Sigmoid colon (tissue), 7 donors: ENCODE results near the gene TPRA1. TPM values are rescaled to one million over a fixed set of nuclear protein-coding genes. Genes with fewer than 3 reads are reported as not detected.

Experiments
- DNase-seq: peaks from one replicate; pipeline ENCODE4 v3.0.0-alpha.2; 2019
- H3K27ac ChIP-seq, 4 donors: fragments of 200-600 bp; sonication (generic); one replicate each; pipeline ENCODE4 v1.5.1; 2016 to 2019; ENCODE audit warnings: mild to moderate bottlenecking in 1 of 4
- H3K27me3 ChIP-seq, 3 donors: fragments of 200-600 bp; sonication (generic); one replicate each; pipeline ENCODE4 v1.5.1; 2019; ENCODE audit warnings: mild to moderate bottlenecking in 1 of 3
- H3K36me3 ChIP-seq, 4 donors: fragments of 200-600 bp; sonication (generic); one replicate each; pipeline ENCODE4 v1.5.1; 2016 to 2019
- H3K4me1 ChIP-seq, 4 donors: fragments of 200-600 bp; sonication (generic); one replicate each; pipeline ENCODE4 v1.5.1; 2017 to 2019
- H3K4me3 ChIP-seq, 4 donors: fragments of 200-600 bp; sonication (generic); one replicate each; pipeline ENCODE4 v1.5.1; 2017 to 2019; ENCODE audit warnings: mild to moderate bottlenecking in 2 of 4, moderate library complexity in 1 of 4
- H3K9me3 ChIP-seq, 4 donors: fragments of 200-600 bp in 3 of 4; sonication (generic) in 3 of 4; one replicate each; pipeline versions ENCODE4 v1.5.1 to v1.6.1; 2013 to 2019
- CTCF ChIP-seq, 4 experiments: fragments of 450-650 bp in 3 of 4; fragments of 200-600 bp in 1 of 4; IDR thresholded peaks; one replicate each; pipeline ENCODE4 v1.5.1; 2016 to 2019; ENCODE audit warnings: antibody characterized with exemption in 4 of 4, mild to moderate bottlenecking in 3 of 4, moderate library complexity in 2 of 4
- EP300 ChIP-seq, 4 donors: sonication (generic); formaldehyde crosslinking; IDR thresholded peaks; one replicate each; pipeline ENCODE4 v1.6.1; 2017; ENCODE audit warnings: antibody characterized with exemption in 4 of 4
- POLR2A ChIP-seq, 2 donors: fragments of 450-650 bp; IDR thresholded peaks; one replicate each; pipeline ENCODE4 v1.6.1; 2016; ENCODE audit warnings: antibody characterized with exemption in 2 of 2, mild to moderate bottlenecking in 2 of 2, moderate library complexity in 2 of 2
- POLR2AphosphoS5 ChIP-seq, 4 donors: sonication (generic); formaldehyde crosslinking; IDR thresholded peaks; one replicate each; pipeline ENCODE4 v1.6.1; 2017; ENCODE audit warnings: antibody characterized with exemption in 4 of 4
- WGBS, 2 donors: extraction: QIAGEN DNeasy Blood & Tissue Kit; methylation state at CpG; one replicate each; pipeline ENCODE4 v1.1.7; 2013; 5-methylcytosine and 5-hydroxymethylcytosine counted together
- intact Hi-C: fragments of 100-400 bp; cut with DNase I; formaldehyde crosslinking; loops from one replicate; pipeline ENCODE4 v1.15.1; 2023
- polyA plus RNA-seq, 3 donors: library from polyadenylated mRNA; stranded (reverse); fragments of 200-250 nt; gene quantifications; one replicate each; pipeline ENCODE4 v1.2.3, GENCODE V29; 2013
- total RNA-seq, 4 donors: library from RNA; depleted of rRNA; stranded (reverse); fragments of >200 nt; gene quantifications; one replicate each; pipeline ENCODE4 v1.1.0, GENCODE V29; 2016
- donor health status: healthy with polysubstance abuse.
- donor health status: Bipolar disorder and iron deficiency.
- donor health status: healthy.

Gene TPRA1
- total and polyA plus RNA-seq, 7 donors, result 7.2 to 33.2 (median 28.5) TPM

GRCh38 chr3:127618891-127619290 lies 28.4 kb upstream of the TPRA1 start:
- Histone ChIP-seq H3K36me3 (peaks cover 0 to 31% (median 0%) of the 10 kb centered on the region in 4 donors), H3K27me3 (no peaks in the 10 kb centered on the region), H3K4me1 (no peaks in the 10 kb centered on the region), H3K27ac (no peak overlapping the region), H3K4me3 (no peak overlapping the region), H3K9me3 (no peaks in the 10 kb centered on the region)
- TF ChIP-seq POLR2AphosphoS5 (IDR thresholded peaks at IDR 0.05) (no peak), CTCF (IDR thresholded peaks at IDR 0.05) (no peak), EP300 (IDR thresholded peaks at IDR 0.05) (no peak)
- 95 to 96% methylated on average over 11 of the region's 11 CpGs for WGBS, 2 donors
- intact Hi-C loops, result no loop called here
- DNase-seq, result no peak

GRCh38 chr3:127616836-127617605 lies 26.5 kb upstream of the TPRA1 start:
- no peaks in the 10 kb centered on the region for H3K9me3 ChIP-seq
- DNase-seq, result no peak
- peaks cover 0 to 29% (median 0%) of the 10 kb centered on the region in 4 donors for H3K36me3 ChIP-seq
- no peaks in the 10 kb centered on the region for H3K4me1 ChIP-seq
- H3K4me3 ChIP-seq, result no peak overlapping the region
- no peak for TF ChIP-seq CTCF (IDR thresholded peaks at IDR 0.05)
- TF ChIP-seq POLR2AphosphoS5 (IDR thresholded peaks at IDR 0.05), result no peak
- no peak for TF ChIP-seq POLR2A (IDR thresholded peaks at IDR 0.05)
- no peak for TF ChIP-seq EP300 (IDR thresholded peaks at IDR 0.05)
- intact Hi-C loops, result no loop called here
- H3K27ac ChIP-seq, result no peak overlapping the region
- WGBS, 2 donors, result 97% methylated on average over 26 of the region's 26 CpGs
- H3K27me3 ChIP-seq, result no peaks in the 10 kb centered on the region

- intact Hi-C loops, result no loop called here
- no peak for TF ChIP-seq POLR2AphosphoS5 (IDR thresholded peaks at IDR 0.05)
- TF ChIP-seq CTCF (IDR thresholded peaks at IDR 0.05), result no peak
- TF ChIP-seq POLR2A (IDR thresholded peaks at IDR 0.05), result no peak
- no peak for TF ChIP-seq EP300 (IDR thresholded peaks at IDR 0.05)
- H3K9me3 ChIP-seq, result no peaks in the 10 kb centered on the region
- H3K27me3 ChIP-seq, result no peaks in the 10 kb centered on the region
- no peak overlapping the region for H3K27ac ChIP-seq
- H3K4me1 ChIP-seq, result no peaks in the 10 kb centered on the region
- WGBS, 2 donors, result 91 to 93% methylated on average over 6 of the region's 6 CpGs
- H3K4me3 ChIP-seq, result no peak overlapping the region
- DNase-seq, result no peak
- H3K36me3 ChIP-seq, result peaks cover 0 to 20% (median 0%) of the 10 kb centered on the region in 4 donors
Measured at GRCh38 chr3:127615631-127616305, 25.2 kb upstream of the TPRA1 start.

- H3K4me1 ChIP-seq, result no peaks in the 10 kb centered on the region
- no peak for DNase-seq
- no peak overlapping the region for H3K27ac ChIP-seq
- no peaks in the 10 kb centered on the region for H3K27me3 ChIP-seq
- no peak for TF ChIP-seq POLR2A (IDR thresholded peaks at IDR 0.05)
- TF ChIP-seq EP300 (IDR thresholded peaks at IDR 0.05), result no peak
- no peak for TF ChIP-seq CTCF (IDR thresholded peaks at IDR 0.05)
- TF ChIP-seq POLR2AphosphoS5 (IDR thresholded peaks at IDR 0.05), result no peak
- intact Hi-C loops, result no loop called here
- no peak overlapping the region for H3K4me3 ChIP-seq
- peaks cover 0 to 25% (median 0%) of the 10 kb centered on the region in 4 donors for H3K36me3 ChIP-seq
- WGBS, 2 donors, result 60 to 83% methylated on average over 4 of the region's 4 CpGs
- no peaks in the 10 kb centered on the region for H3K9me3 ChIP-seq
Measured at GRCh38 chr3:127614928-127615589, 24.5 kb upstream of the TPRA1 start.
